Endothelial cell of umbilical vein (primary cell): ENCODE measurements around the gene ANAPC16. TPM values are rescaled to one million over a fixed set of nuclear protein-coding genes. Genes with fewer than 3 reads are reported as not detected.

Source experiments
- BruUV-seq: library from RNA; stranded (reverse); fragments of 400-500 nt; replicated peaks from 2 replicates; lab custom pipeline; 2021; lab: Mats Ljungman, UMichigan
- CTCF ChIA-PET: fragments of 300-600, 350-600 bp; sonication (Branson Sonifier 250); formaldehyde crosslinking; loops from one replicate; lab custom pipeline; 2021; ENCODE audit warnings: antibody characterized with exemption, inconsistent platforms; lab: Charles Lee
- POLR2A ChIA-PET: fragments of 300-600, 350-600 bp; sonication (Branson Sonifier 250); formaldehyde crosslinking; loops from one replicate; lab custom pipeline; 2021; ENCODE audit warnings: antibody characterized with exemption, inconsistent platforms; lab: Charles Lee
- DNase-seq: peaks from one replicate; pipeline ENCODE4 v3.0.0-alpha.2; 2011; ENCODE audit warnings: low read depth, low spot score
- FAIRE-seq: peaks from 2 replicates; lab custom pipeline; 2011; peaks lifted over from hg19 to GRCh38; lab: Jason Lieb, UNC
- H2AFZ ChIP-seq: 2 replicates; pipeline ENCODE4 v1.6.0; 2012; ENCODE audit warnings: low read depth, low read length, control low read depth, inconsistent platforms
- H3K27ac ChIP-seq: 2 replicates; pipeline ENCODE4 v1.5.1; 2011; ENCODE audit warnings: low read depth, mild to moderate bottlenecking, control low read depth, low read length, moderate library complexity; ENCODE audit not compliant: insufficient read depth
- H3K27me3 ChIP-seq, 2 experiments: 2 replicates each; pipeline versions ENCODE4 v1.6.0 to v1.6.1; 2011; ENCODE audit warnings: low read length in 2 of 2, mixed read lengths in 1 of 2; ENCODE audit not compliant: control insufficient read depth in 2 of 2, insufficient read depth in 2 of 2
- H3K36me3 ChIP-seq, 2 experiments: 2 replicates in 1 of 2; 3 replicates in 1 of 2; pipeline ENCODE4 v1.5.1; 2011; ENCODE audit warnings: low read length in 2 of 2, mild to moderate bottlenecking in 1 of 2, moderate library complexity in 1 of 2; ENCODE audit not compliant: control insufficient read depth in 2 of 2, insufficient read depth in 2 of 2; ENCODE audit errors: extremely low read depth in 1 of 2
- H3K4me1 ChIP-seq: 3 replicates; pipeline ENCODE4 v1.5.1; 2011; ENCODE audit warnings: mild to moderate bottlenecking, low read length; ENCODE audit not compliant: control insufficient read depth, insufficient read depth; ENCODE audit errors: extremely low read depth
- H3K4me2 ChIP-seq: 2 replicates; pipeline ENCODE4 v1.6.1; 2011; ENCODE audit warnings: low read length, control low read depth, mixed read lengths; ENCODE audit not compliant: insufficient read depth
- H3K4me3 ChIP-seq, 3 experiments: fragments of 200-600 bp in 1 of 3; sonication (generic), shearing (Covaris generic) in 1 of 3; replicated peaks in 1 of 3; 2 replicates each; pipeline ENCODE4 v1.5.1; 2011 to 2016; ENCODE audit warnings: control low read depth in 3 of 3, low read length in 3 of 3, mild to moderate bottlenecking in 2 of 3, inconsistent platforms in 1 of 3, low read depth in 1 of 3, moderate library complexity in 1 of 3; ENCODE audit not compliant: insufficient read depth in 1 of 3
- H3K79me2 ChIP-seq: 2 replicates; pipeline ENCODE4 v1.6.0; 2012; ENCODE audit warnings: low read length, inconsistent platforms; ENCODE audit not compliant: control insufficient read depth, insufficient read depth
- H3K9ac ChIP-seq: replicated peaks from 2 replicates; pipeline ENCODE3; 2011; ENCODE audit warnings: low read length, control low read depth; ENCODE audit not compliant: insufficient read depth; ENCODE audit errors: extremely low read depth
- H3K9me1 ChIP-seq: replicated peaks from 3 replicates; pipeline ENCODE4 v1.6.0; 2011; ENCODE audit warnings: mild to moderate bottlenecking, low read length; ENCODE audit not compliant: control insufficient read depth, insufficient read depth; ENCODE audit errors: extremely low read depth
- H3K9me3 ChIP-seq: replicated peaks from 2 replicates; pipeline ENCODE4 v1.5.1; 2012; ENCODE audit warnings: low read length, inconsistent platforms; ENCODE audit not compliant: control insufficient read depth, insufficient read depth
- H4K20me1 ChIP-seq: replicated peaks from 2 replicates; pipeline ENCODE3; 2011; ENCODE audit warnings: mild to moderate bottlenecking, low read length; ENCODE audit not compliant: control insufficient read depth, insufficient read depth; ENCODE audit errors: extremely low read depth
- CTCF ChIP-seq, 2 donors: IDR thresholded peaks; 1 replicate in 1 of 2; 2 replicates in 1 of 2; pipeline ENCODE4 v1.5.1; 2011; ENCODE audit warnings: low read length in 2 of 2, mild to moderate bottlenecking in 2 of 2, moderate library complexity in 2 of 2, control low read depth in 1 of 2, inconsistent platforms in 1 of 2, low read depth in 1 of 2; ENCODE audit not compliant: insufficient read depth in 1 of 2; ENCODE audit errors: extremely low read depth in 1 of 2
- EZH2 ChIP-seq: IDR thresholded peaks from 2 replicates; pipeline ENCODE4 v1.6.1; 2012; ENCODE audit warnings: borderline replicate concordance, low read depth, mild to moderate bottlenecking, moderate library complexity, low read length, inconsistent platforms; ENCODE audit not compliant: severe bottlenecking
- FOS ChIP-seq: IDR thresholded peaks from 2 replicates; pipeline ENCODE4 v1.6.1; 2011; ENCODE audit warnings: mild to moderate bottlenecking, low read length, moderate library complexity, borderline replicate concordance; ENCODE audit not compliant: insufficient read depth
- GATA2 ChIP-seq: IDR thresholded peaks from 2 replicates; pipeline ENCODE4 v1.7.0; 2011; ENCODE audit warnings: low read depth, mild to moderate bottlenecking, moderate library complexity, mixed read lengths, low read length; ENCODE audit not compliant: insufficient read length, insufficient read depth
- JUN ChIP-seq: IDR thresholded peaks from 2 replicates; pipeline ENCODE4 v1.6.1; 2011; ENCODE audit warnings: borderline replicate concordance, low read depth; ENCODE audit not compliant: insufficient read length, insufficient read depth
- MAX ChIP-seq: IDR thresholded peaks from 2 replicates; pipeline ENCODE4 v1.6.1; 2011; ENCODE audit not compliant: insufficient read depth, insufficient read length
- MYC ChIP-seq: IDR thresholded peaks from one replicate; pipeline ENCODE4 v1.6.1; 2011; ENCODE audit warnings: mild to moderate bottlenecking, low read depth, low read length
- POLR2A ChIP-seq: IDR thresholded peaks from 2 replicates; pipeline ENCODE4 v1.6.1; 2012; ENCODE audit warnings: low read depth, mild to moderate bottlenecking, control low read depth, low read length
- POLR2AphosphoS5 ChIP-seq: IDR thresholded peaks from 2 replicates; pipeline ENCODE4 v1.6.1; 2012; ENCODE audit warnings: low read depth, mild to moderate bottlenecking, control low read depth, low read length, moderate library complexity; ENCODE audit not compliant: insufficient read depth
- dilution Hi-C: fragments of 300-500 bp; cut with MboI; formaldehyde crosslinking; loops from one replicate; pipeline ENCODE4 v1.15.0; 2019; ENCODE audit warnings: low sequenced_read_pairs; ENCODE audit not compliant: extremely low pct_ligation_motif_present
- intact Hi-C: fragments of 100-400 bp; cut with micrococcal nuclease; formaldehyde crosslinking; loops from one replicate; pipeline ENCODE4 v1.10.0; 2022
- polyA plus RNA-seq, 4 experiments: library from polyadenylated mRNA; depleted of rRNA in 3 of 4; stranded (reverse) in 3 of 4; unstranded in 1 of 4; fragments of >200 nt; gene quantifications; 2 replicates each; pipeline versions ENCODE4 v1.2.1 to v1.2.3, GENCODE V29; 2011 to 2012; ENCODE audit warnings: missing spikeins in 1 of 4
- total RNA-seq: library from RNA; stranded (reverse); gene quantifications from 2 replicates; pipeline ENCODE4 v1.2.3, GENCODE V29; 2021

Gene ANAPC16
- total and polyA plus RNA-seq, 2 donors (not counting 3 experiments of a cell fraction or from before 2014, with no cell fraction given) = 38.1 to 44.4 TPM

- Histone ChIP-seq H3K79me2 (no peaks in the 10 kb centered on the region), H3K27ac (no peak overlapping the region), H2AFZ (no peak overlapping the region), H4K20me1 (no peaks in the 10 kb centered on the region), H3K36me3 (peaks cover 0 to 2% of the 10 kb centered on the region in 2 experiments), H3K4me1 (peaks cover 11% of the 10 kb centered on the region), H3K4me3 (no peak overlapping the region), H3K4me2 (no peak overlapping the region), H3K27me3 (no peaks in the 10 kb centered on the region), H3K9ac (no peak overlapping the region), H3K9me1 (no peaks in the 10 kb centered on the region), H3K9me3 (no peaks in the 10 kb centered on the region)
- CTCF ChIA-PET = interaction anchor here (0.7 to 3.2 kb wide), 5 partner anchors 9 to 342 kb away, joined by 3 to 11 read pairs (median 4); no protein-coding TSS in a partner anchor
- DNase-seq (no peak), FAIRE-seq (no peak)
- POLR2A ChIA-PET = interaction anchor here (0.7 kb wide), 1 partner anchor 10 kb away, joined by 3 read pairs; no protein-coding TSS in a partner anchor
- TF ChIP-seq GATA2 = no peak
- no peak for TF ChIP-seq JUN
- no peak for TF ChIP-seq FOS
- TF ChIP-seq EZH2 = no peak
- TF ChIP-seq CTCF (IDR thresholded peaks at IDR 0.05; ENCODE audit: extremely low read depth in 1 of 2, insufficient read depth in 1 of 2, low read depth in 1 of 2, low read length in 2 of 2) = no peak
- TF ChIP-seq POLR2A = no peak
- TF ChIP-seq MYC = no peak
- TF ChIP-seq MAX = no peak
- no peak for TF ChIP-seq POLR2AphosphoS5
- intact Hi-C loops = no loop called here
- dilution Hi-C loops = no loop called here
- no TSS peak for BruUV-seq
Observed at GRCh38 chr10:72238392-72239175, 22.8 kb downstream of the ANAPC16 start.
